ENCODE data around the gene BTBD16. TPM values are rescaled to one million over a fixed set of nuclear protein-coding genes. Genes with fewer than 3 reads are reported as not detected.

BTBD16 gene
- total and polyA plus RNA-seq, 10 of the 15 experiments (the other 5 are each of a cell fraction or from before 2014, with no cell fraction given) = 0.11 TPM; not detected in 9

DNA sequence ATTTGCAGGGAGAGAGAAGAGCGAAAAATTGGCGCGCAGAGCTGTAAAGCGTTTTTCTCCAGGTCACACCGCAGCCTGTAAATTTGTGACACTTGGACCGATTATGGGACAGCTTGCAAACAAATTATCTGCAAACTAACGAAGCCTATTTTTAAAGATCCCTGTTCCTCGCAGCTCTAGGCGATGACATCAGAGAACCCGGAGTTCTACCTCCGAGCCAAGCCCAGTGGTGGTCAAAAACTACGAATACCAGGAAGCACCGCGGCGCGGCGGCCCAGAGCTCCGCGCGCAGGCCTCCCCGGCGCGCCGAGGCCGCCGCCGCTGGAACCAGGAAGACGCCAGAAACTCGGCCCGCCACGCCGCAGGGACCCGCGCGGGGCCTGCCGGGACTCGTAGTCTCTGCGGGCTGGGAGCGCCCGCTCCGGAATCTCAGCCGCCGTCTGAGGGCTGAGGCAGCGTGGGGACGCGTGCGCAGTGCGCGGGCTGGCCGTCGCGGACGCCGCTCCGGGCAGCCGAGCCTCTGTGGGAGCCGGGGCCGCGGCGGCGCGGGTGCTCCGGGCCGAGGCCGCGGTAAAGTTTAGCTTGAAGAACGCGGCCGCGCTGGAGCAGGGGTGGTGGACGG, 103.3 kb downstream of the BTBD16 start, which contains the start of gene PLEKHA1 (continued):
- TF ChIP-seq ZBTB11 (CRISPR knock-in tag; IDR thresholded peaks at IDR 0.05) = no peak
- no peak for TF ChIP-seq NBN (IDR thresholded peaks at IDR 0.05)
- TF ChIP-seq MAX (IDR thresholded peaks at IDR 0.05; ENCODE audit: low read depth, low read length) = peak; percentile 36; the same call in 1 of the 2 replicates
- TF ChIP-seq POLR2A (IDR thresholded peaks at IDR 0.05; ENCODE audit: low read depth, low read length) = 0 out of 2 replicates have a peak, but pooled peaks have one; percentile 22
- TF ChIP-seq, protein P1, sequence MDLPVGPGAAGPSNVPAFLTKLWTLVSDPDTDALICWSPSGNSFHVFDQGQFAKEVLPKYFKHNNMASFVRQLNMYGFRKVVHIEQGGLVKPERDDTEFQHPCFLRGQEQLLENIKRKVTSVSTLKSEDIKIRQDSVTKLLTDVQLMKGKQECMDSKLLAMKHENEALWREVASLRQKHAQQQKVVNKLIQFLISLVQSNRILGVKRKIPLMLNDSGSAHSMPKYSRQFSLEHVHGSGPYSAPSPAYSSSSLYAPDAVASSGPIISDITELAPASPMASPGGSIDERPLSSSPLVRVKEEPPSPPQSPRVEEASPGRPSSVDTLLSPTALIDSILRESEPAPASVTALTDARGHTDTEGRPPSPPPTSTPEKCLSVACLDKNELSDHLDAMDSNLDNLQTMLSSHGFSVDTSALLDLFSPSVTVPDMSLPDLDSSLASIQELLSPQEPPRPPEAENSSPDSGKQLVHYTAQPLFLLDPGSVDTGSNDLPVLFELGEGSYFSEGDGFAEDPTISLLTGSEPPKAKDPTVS (IDR thresholded peaks at IDR 0.05; ENCODE audit: low read depth, low read length) = no peak
- TF ChIP-seq POU2F2 (IDR thresholded peaks at IDR 0.05; ENCODE audit: borderline replicate concordance, low read depth, low read length) = no peak
- TF ChIP-seq, protein P2, sequence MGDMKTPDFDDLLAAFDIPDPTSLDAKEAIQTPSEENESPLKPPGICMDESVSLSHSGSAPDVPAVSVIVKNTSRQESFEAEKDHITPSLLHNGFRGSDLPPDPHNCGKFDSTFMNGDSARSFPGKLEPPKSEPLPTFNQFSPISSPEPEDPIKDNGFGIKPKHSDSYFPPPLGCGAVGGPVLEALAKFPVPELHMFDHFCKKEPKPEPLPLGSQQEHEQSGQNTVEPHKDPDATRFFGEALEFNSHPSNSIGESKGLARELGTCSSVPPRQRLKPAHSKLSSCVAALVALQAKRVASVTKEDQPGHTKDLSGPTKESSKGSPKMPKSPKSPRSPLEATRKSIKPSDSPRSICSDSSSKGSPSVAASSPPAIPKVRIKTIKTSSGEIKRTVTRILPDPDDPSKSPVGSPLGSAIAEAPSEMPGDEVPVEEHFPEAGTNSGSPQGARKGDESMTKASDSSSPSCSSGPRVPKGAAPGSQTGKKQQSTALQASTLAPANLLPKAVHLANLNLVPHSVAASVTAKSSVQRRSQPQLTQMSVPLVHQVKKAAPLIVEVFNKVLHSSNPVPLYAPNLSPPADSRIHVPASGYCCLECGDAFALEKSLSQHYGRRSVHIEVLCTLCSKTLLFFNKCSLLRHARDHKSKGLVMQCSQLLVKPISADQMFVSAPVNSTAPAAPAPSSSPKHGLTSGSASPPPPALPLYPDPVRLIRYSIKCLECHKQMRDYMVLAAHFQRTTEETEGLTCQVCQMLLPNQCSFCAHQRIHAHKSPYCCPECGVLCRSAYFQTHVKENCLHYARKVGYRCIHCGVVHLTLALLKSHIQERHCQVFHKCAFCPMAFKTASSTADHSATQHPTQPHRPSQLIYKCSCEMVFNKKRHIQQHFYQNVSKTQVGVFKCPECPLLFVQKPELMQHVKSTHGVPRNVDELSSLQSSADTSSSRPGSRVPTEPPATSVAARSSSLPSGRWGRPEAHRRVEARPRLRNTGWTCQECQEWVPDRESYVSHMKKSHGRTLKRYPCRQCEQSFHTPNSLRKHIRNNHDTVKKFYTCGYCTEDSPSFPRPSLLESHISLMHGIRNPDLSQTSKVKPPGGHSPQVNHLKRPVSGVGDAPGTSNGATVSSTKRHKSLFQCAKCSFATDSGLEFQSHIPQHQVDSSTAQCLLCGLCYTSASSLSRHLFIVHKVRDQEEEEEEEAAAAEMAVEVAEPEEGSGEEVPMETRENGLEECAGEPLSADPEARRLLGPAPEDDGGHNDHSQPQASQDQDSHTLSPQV (IDR thresholded peaks at IDR 0.05) = no peak
- TF ChIP-seq CBFB (IDR thresholded peaks at IDR 0.05; ENCODE audit: low read depth) = no peak
- peak; percentile 52; the same call in 1 of the 2 replicates for TF ChIP-seq CREB1 (IDR thresholded peaks at IDR 0.05; ENCODE audit: low read depth)
- TF ChIP-seq, protein P3, sequence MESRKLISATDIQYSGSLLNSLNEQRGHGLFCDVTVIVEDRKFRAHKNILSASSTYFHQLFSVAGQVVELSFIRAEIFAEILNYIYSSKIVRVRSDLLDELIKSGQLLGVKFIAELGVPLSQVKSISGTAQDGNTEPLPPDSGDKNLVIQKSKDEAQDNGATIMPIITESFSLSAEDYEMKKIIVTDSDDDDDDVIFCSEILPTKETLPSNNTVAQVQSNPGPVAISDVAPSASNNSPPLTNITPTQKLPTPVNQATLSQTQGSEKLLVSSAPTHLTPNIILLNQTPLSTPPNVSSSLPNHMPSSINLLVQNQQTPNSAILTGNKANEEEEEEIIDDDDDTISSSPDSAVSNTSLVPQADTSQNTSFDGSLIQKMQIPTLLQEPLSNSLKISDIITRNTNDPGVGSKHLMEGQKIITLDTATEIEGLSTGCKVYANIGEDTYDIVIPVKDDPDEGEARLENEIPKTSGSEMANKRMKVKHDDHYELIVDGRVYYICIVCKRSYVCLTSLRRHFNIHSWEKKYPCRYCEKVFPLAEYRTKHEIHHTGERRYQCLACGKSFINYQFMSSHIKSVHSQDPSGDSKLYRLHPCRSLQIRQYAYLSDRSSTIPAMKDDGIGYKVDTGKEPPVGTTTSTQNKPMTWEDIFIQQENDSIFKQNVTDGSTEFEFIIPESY (IDR thresholded peaks at IDR 0.05) = no peak
- TF ChIP-seq ATF7 (IDR thresholded peaks at IDR 0.05; ENCODE audit: low read depth) = 0 out of 2 replicates have a peak, but pooled peaks have one; percentile 17
- peak; percentile 90 for TF ChIP-seq HCFC1 (IDR thresholded peaks at IDR 0.05; ENCODE audit: low read length)
- TF ChIP-seq GATAD2B (conservative IDR thresholded peaks at IDR 0.05; ENCODE audit: low read depth) = no peak; the same call in 1 of the 2 replicates
- TF ChIP-seq ZNF217 (IDR thresholded peaks at IDR 0.05) = no peak
- no peak for TF ChIP-seq SMAD5 (IDR thresholded peaks at IDR 0.05; ENCODE audit: low read depth)
- TF ChIP-seq SIX5 (IDR thresholded peaks at IDR 0.05; ENCODE audit: low read depth, low read length, severe bottlenecking) = peak; percentile 86
- no peak for TF ChIP-seq SMARCA5 (IDR thresholded peaks at IDR 0.05)
- TF ChIP-seq EP300 (IDR thresholded peaks at IDR 0.05; ENCODE audit: borderline replicate concordance in 1 of 2, control insufficient read depth in 1 of 2, low read depth in 2 of 2, low read length in 2 of 2) = no peak
